ENCODE measurements around the gene PLXDC1.

The PLXDC1 gene

DNA sequence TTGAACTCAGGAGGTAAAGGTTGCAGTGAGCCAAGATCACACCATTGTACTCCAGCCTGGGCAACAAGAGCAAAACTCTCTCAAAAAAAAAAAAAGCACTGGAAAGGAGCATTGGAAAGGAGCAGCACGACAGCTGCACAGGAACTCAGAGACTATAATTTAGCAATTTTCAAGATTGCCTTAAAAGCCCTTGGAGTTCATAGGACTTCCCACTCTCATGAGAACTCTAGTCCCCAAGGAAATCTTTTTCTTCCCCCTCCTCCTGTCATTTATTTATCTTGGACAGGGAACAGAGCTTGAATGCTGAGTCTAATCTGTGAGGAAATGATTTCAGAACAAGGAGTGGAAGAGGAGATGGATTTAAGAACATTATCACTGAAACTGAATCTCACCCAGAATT is 69.0 kb downstream of the PLXDC1 start (continued):
- TF ChIP-seq TCF7L2 (IDR thresholded peaks at IDR 0.05; ENCODE audit: borderline replicate concordance, low read depth, low read length) (peak; percentile 58; the same call in 1 of the 2 replicates), YY1 (tag by site-specific recombination; IDR thresholded peaks at IDR 0.05) (no peak), ZNF658 (tag by site-specific recombination; IDR thresholded peaks at IDR 0.05) (no peak), KLF7 (tag by site-specific recombination; IDR thresholded peaks at IDR 0.05; ENCODE audit: borderline replicate concordance) (no peak; the same call in 1 of the 2 replicates), SP3 (tag by site-specific recombination; IDR thresholded peaks at IDR 0.05) (no peak), OSR2 (tag by site-specific recombination; IDR thresholded peaks at IDR 0.05) (peak; percentile 79), ZNF529 (tag by site-specific recombination; IDR thresholded peaks at IDR 0.05; ENCODE audit: insufficient replicate concordance) (no peak), ZBTB1 (tag by site-specific recombination; IDR thresholded peaks at IDR 0.05) (no peak), ZNF830 (tag by site-specific recombination; IDR thresholded peaks at IDR 0.05; ENCODE audit: low read depth) (no peak), GFI1B (tag by site-specific recombination; IDR thresholded peaks at IDR 0.05) (no peak), ZNF292 (tag by site-specific recombination; IDR thresholded peaks at IDR 0.05; ENCODE audit: borderline replicate concordance, low read depth) (no peak), ZNF184 (tag by site-specific recombination; IDR thresholded peaks at IDR 0.05) (no peak), ZNF76 (tag by site-specific recombination; IDR thresholded peaks at IDR 0.05; ENCODE audit: borderline replicate concordance, low read depth) (no peak), ZNF23 (tag by site-specific recombination; IDR thresholded peaks at IDR 0.05; ENCODE audit: borderline replicate concordance) (no peak), ZNF16 (tag by site-specific recombination; IDR thresholded peaks at IDR 0.05; ENCODE audit: low read depth) (no peak), GLI2 (tag by site-specific recombination; IDR thresholded peaks at IDR 0.05; ENCODE audit: borderline replicate concordance, low read depth) (no peak), ZNF629 (tag by site-specific recombination; IDR thresholded peaks at IDR 0.05) (peak; percentile 46; the same call in 1 of the 2 replicates), ZEB2 (tag by site-specific recombination; IDR thresholded peaks at IDR 0.05) (no peak; the same call in none of the 2 replicates)
- TF ChIP-seq, protein P1, sequence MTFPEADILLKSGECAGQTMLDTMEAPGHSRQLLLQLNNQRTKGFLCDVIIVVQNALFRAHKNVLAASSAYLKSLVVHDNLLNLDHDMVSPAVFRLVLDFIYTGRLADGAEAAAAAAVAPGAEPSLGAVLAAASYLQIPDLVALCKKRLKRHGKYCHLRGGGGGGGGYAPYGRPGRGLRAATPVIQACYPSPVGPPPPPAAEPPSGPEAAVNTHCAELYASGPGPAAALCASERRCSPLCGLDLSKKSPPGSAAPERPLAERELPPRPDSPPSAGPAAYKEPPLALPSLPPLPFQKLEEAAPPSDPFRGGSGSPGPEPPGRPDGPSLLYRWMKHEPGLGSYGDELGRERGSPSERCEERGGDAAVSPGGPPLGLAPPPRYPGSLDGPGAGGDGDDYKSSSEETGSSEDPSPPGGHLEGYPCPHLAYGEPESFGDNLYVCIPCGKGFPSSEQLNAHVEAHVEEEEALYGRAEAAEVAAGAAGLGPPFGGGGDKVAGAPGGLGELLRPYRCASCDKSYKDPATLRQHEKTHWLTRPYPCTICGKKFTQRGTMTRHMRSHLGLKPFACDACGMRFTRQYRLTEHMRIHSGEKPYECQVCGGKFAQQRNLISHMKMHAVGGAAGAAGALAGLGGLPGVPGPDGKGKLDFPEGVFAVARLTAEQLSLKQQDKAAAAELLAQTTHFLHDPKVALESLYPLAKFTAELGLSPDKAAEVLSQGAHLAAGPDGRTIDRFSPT (tag by site-specific recombination; IDR thresholded peaks at IDR 0.05) = no peak
- TF ChIP-seq, protein P2, sequence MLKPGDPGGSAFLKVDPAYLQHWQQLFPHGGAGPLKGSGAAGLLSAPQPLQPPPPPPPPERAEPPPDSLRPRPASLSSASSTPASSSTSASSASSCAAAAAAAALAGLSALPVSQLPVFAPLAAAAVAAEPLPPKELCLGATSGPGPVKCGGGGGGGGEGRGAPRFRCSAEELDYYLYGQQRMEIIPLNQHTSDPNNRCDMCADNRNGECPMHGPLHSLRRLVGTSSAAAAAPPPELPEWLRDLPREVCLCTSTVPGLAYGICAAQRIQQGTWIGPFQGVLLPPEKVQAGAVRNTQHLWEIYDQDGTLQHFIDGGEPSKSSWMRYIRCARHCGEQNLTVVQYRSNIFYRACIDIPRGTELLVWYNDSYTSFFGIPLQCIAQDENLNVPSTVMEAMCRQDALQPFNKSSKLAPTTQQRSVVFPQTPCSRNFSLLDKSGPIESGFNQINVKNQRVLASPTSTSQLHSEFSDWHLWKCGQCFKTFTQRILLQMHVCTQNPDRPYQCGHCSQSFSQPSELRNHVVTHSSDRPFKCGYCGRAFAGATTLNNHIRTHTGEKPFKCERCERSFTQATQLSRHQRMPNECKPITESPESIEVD (tag by site-specific recombination; IDR thresholded peaks at IDR 0.05) = peak; percentile 95
- TF ChIP-seq, protein P3, sequence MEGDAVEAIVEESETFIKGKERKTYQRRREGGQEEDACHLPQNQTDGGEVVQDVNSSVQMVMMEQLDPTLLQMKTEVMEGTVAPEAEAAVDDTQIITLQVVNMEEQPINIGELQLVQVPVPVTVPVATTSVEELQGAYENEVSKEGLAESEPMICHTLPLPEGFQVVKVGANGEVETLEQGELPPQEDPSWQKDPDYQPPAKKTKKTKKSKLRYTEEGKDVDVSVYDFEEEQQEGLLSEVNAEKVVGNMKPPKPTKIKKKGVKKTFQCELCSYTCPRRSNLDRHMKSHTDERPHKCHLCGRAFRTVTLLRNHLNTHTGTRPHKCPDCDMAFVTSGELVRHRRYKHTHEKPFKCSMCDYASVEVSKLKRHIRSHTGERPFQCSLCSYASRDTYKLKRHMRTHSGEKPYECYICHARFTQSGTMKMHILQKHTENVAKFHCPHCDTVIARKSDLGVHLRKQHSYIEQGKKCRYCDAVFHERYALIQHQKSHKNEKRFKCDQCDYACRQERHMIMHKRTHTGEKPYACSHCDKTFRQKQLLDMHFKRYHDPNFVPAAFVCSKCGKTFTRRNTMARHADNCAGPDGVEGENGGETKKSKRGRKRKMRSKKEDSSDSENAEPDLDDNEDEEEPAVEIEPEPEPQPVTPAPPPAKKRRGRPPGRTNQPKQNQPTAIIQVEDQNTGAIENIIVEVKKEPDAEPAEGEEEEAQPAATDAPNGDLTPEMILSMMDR (tag by site-specific recombination; IDR thresholded peaks at IDR 0.05) = no peak
- TF ChIP-seq, protein P4, sequence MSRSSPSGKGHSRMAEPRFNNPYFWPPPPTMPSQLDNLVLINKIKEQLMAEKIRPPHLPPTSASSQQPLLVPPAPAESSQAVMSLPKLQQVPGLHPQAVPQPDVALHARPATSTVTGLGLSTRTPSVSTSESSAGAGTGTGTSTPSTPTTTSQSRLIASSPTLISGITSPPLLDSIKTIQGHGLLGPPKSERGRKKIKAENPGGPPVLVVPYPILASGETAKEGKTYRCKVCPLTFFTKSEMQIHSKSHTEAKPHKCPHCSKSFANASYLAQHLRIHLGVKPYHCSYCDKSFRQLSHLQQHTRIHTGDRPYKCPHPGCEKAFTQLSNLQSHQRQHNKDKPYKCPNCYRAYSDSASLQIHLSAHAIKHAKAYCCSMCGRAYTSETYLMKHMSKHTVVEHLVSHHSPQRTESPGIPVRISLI (tag by site-specific recombination; IDR thresholded peaks at IDR 0.05) = no peak
- TF ChIP-seq, protein P5, sequence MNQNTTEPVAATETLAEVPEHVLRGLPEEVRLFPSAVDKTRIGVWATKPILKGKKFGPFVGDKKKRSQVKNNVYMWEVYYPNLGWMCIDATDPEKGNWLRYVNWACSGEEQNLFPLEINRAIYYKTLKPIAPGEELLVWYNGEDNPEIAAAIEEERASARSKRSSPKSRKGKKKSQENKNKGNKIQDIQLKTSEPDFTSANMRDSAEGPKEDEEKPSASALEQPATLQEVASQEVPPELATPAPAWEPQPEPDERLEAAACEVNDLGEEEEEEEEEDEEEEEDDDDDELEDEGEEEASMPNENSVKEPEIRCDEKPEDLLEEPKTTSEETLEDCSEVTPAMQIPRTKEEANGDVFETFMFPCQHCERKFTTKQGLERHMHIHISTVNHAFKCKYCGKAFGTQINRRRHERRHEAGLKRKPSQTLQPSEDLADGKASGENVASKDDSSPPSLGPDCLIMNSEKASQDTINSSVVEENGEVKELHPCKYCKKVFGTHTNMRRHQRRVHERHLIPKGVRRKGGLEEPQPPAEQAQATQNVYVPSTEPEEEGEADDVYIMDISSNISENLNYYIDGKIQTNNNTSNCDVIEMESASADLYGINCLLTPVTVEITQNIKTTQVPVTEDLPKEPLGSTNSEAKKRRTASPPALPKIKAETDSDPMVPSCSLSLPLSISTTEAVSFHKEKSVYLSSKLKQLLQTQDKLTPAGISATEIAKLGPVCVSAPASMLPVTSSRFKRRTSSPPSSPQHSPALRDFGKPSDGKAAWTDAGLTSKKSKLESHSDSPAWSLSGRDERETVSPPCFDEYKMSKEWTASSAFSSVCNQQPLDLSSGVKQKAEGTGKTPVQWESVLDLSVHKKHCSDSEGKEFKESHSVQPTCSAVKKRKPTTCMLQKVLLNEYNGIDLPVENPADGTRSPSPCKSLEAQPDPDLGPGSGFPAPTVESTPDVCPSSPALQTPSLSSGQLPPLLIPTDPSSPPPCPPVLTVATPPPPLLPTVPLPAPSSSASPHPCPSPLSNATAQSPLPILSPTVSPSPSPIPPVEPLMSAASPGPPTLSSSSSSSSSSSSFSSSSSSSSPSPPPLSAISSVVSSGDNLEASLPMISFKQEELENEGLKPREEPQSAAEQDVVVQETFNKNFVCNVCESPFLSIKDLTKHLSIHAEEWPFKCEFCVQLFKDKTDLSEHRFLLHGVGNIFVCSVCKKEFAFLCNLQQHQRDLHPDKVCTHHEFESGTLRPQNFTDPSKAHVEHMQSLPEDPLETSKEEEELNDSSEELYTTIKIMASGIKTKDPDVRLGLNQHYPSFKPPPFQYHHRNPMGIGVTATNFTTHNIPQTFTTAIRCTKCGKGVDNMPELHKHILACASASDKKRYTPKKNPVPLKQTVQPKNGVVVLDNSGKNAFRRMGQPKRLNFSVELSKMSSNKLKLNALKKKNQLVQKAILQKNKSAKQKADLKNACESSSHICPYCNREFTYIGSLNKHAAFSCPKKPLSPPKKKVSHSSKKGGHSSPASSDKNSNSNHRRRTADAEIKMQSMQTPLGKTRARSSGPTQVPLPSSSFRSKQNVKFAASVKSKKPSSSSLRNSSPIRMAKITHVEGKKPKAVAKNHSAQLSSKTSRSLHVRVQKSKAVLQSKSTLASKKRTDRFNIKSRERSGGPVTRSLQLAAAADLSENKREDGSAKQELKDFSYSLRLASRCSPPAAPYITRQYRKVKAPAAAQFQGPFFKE (tag by site-specific recombination; IDR thresholded peaks at IDR 0.05; ENCODE audit: borderline replicate concordance) = no peak
- TF ChIP-seq, protein P6, sequence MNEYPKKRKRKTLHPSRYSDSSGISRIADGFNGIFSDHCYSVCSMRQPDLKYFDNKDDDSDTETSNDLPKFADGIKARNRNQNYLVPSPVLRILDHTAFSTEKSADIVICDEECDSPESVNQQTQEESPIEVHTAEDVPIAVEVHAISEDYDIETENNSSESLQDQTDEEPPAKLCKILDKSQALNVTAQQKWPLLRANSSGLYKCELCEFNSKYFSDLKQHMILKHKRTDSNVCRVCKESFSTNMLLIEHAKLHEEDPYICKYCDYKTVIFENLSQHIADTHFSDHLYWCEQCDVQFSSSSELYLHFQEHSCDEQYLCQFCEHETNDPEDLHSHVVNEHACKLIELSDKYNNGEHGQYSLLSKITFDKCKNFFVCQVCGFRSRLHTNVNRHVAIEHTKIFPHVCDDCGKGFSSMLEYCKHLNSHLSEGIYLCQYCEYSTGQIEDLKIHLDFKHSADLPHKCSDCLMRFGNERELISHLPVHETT (tag by site-specific recombination; IDR thresholded peaks at IDR 0.05) = no peak
- TF ChIP-seq, protein P7, sequence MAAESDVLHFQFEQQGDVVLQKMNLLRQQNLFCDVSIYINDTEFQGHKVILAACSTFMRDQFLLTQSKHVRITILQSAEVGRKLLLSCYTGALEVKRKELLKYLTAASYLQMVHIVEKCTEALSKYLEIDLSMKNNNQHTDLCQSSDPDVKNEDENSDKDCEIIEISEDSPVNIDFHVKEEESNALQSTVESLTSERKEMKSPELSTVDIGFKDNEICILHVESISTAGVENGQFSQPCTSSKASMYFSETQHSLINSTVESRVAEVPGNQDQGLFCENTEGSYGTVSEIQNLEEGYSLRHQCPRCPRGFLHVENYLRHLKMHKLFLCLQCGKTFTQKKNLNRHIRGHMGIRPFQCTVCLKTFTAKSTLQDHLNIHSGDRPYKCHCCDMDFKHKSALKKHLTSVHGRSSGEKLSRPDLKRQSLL (tag by site-specific recombination; IDR thresholded peaks at IDR 0.05) = no peak
